SU-DHL-6 (cell line): ENCODE measurements around the gene TTBK2.
A peak's percentile ranks its signal among the peaks of the same experiment; 100 is the strongest.
"Not testable (repeated sequence)": the region's sequence is repeated elsewhere in the genome, so short reads cannot be mapped to it uniquely, and the experiment has no call there.

Experiments used
- H2AFZ ChIP-seq: fragments of 200-600 bp; sonication (generic); 2 replicates; pipeline ENCODE4 v1.6.1; 2014; ENCODE audit warnings: low read depth, mild to moderate bottlenecking, moderate library complexity, mixed read lengths, antibody characterized with exemption, low read length; ENCODE audit not compliant: severe bottlenecking
- H3F3A ChIP-seq: fragments of 200-600 bp; shearing (Covaris generic); 2 replicates; pipeline ENCODE4 v1.6.0; 2016; ENCODE audit warnings: antibody characterized with exemption, mild to moderate bottlenecking; ENCODE audit not compliant: insufficient read depth
- H3K27ac ChIP-seq: fragments of 200-600 bp; sonication (generic); 2 replicates; pipeline ENCODE4 v1.5.1; 2016; ENCODE audit warnings: low read depth, mild to moderate bottlenecking, low read length, moderate library complexity, mixed read lengths
- H3K27me3 ChIP-seq: fragments of 200-600 bp; sonication (generic), shearing (Covaris generic); 2 replicates; pipeline ENCODE4 v1.6.0; 2014; ENCODE audit warnings: mild to moderate bottlenecking, low read length
- H3K36me3 ChIP-seq: fragments of 200-600 bp; sonication (generic); 2 replicates; pipeline ENCODE4 v1.6.1; 2014; ENCODE audit warnings: mild to moderate bottlenecking, low read length, mixed read lengths
- H3K4me2 ChIP-seq: fragments of 300-600, 200-600 bp; shearing (Covaris generic), sonication (generic); 2 replicates; pipeline ENCODE4 v1.6.0; 2014; ENCODE audit warnings: low read length, low read depth, mild to moderate bottlenecking; ENCODE audit not compliant: poor library complexity, severe bottlenecking
- H3K4me3 ChIP-seq: fragments of 200-600 bp; sonication (generic); 2 replicates; pipeline ENCODE4 v1.5.1; 2014; ENCODE audit warnings: antibody characterized with exemption, low read length, mild to moderate bottlenecking, mixed read lengths; ENCODE audit not compliant: insufficient read depth, poor library complexity, severe bottlenecking
- H3K79me2 ChIP-seq: fragments of 200-600 bp; sonication (generic); 2 replicates; pipeline ENCODE4 v1.6.1; 2014; ENCODE audit warnings: mild to moderate bottlenecking, low read length, moderate library complexity; ENCODE audit not compliant: insufficient read depth
- H3K9ac ChIP-seq: fragments of 200-600 bp; sonication (generic); 2 replicates; pipeline ENCODE4 v1.7.0; 2014; ENCODE audit warnings: mild to moderate bottlenecking, low read length
- H3K9me2 ChIP-seq: fragments of 200-600 bp; sonication (generic); replicated peaks from 2 replicates; pipeline ENCODE4 v1.6.1; 2014; ENCODE audit warnings: low read length; ENCODE audit not compliant: insufficient read depth
- H3K9me3 ChIP-seq: fragments of 200-600 bp; sonication (generic); 2 replicates; pipeline ENCODE4 v1.6.1; 2014; ENCODE audit warnings: low read length, mixed read lengths; ENCODE audit not compliant: insufficient read depth
- H4K20me1 ChIP-seq: fragments of 200-600 bp; sonication (generic); 2 replicates; pipeline ENCODE4 v1.6.1; 2014; ENCODE audit warnings: low read depth, mild to moderate bottlenecking, antibody characterized with exemption, low read length, moderate library complexity, mixed read lengths
- CTCF ChIP-seq: fragments of 200-600 bp; sonication (generic); IDR thresholded peaks from one replicate; pipeline ENCODE4 v1.5.1; 2017; ENCODE audit warnings: antibody characterized with exemption, mild to moderate bottlenecking, low read length, moderate library complexity; ENCODE audit not compliant: insufficient read depth, poor library complexity, severe bottlenecking
- EZH2phosphoT487 ChIP-seq: fragments of 200-600 bp; sonication (generic), shearing (Covaris generic); conservative IDR thresholded peaks from 2 replicates; pipeline ENCODE4 v1.6.1; 2018; ENCODE audit warnings: mild to moderate bottlenecking, antibody characterized with exemption, low read length, moderate library complexity, mixed read lengths

Gene TTBK2

DNA sequence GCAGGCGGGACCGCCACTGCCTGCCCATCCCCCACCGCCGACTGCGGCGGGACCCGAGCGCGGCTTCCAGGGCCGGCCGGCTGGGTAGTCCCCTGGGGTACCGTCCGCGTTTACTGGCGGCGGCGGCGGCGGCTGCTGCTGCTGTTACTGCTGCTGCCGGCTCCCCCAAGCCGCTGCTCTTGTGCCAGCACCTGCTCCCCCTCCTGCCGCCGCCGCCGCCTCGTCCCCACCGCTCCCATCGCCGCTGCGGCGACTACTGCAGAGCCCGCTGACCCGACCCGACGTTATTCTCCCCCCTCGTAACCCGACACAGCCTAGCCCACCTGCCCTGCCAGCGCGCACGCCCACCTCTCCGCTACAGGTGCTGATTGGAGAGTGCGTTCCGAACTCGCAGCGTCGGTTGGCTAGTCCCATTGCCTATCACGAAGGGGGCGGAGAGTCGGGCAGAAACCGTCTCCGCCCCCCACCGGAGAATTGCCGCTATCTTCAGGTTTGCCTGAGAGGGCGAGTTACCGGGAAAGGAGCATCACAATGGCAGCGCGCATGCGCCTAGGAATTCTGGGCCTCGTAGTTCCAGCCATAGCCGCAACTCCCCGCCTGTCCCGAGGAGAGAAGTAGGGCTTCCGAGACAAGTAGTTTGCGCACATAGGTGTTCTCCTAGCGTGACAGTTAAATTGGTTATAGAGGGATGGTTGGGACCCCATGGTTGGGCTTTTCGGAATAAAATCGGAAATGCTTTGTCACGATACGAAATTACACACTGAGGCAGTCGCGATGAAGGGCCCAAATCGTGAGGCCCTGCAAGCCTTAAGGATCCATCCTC lies at the start of gene TTBK2:
Gene TTBK2, minus strand, starts transcription at position 260 of the 823 bp plus-strand sequence. CDS start 42,161 bp downstream, outside the sequence.
- H3K4me2 ChIP-seq = peak within 1 kb of the TSS; percentile 71
- H3K36me3 ChIP-seq = 0 out of 2 replicates have a peak, but pooled peaks cover 2% of the 10 kb centered on the region
- peaks cover 12% of the 10 kb centered on the region; the same call in 1 of the 2 replicates for H4K20me1 ChIP-seq
- no peak for TF ChIP-seq EZH2phosphoT487
- H3K9me3 ChIP-seq = no peaks in the 10 kb centered on the region
- peak within 1 kb of the TSS; percentile 62 for H3K9ac ChIP-seq
- peaks cover 17% of the 10 kb centered on the region; the same call in 1 of the 2 replicates for H3F3A ChIP-seq
- peak within 1 kb of the TSS; percentile 88 for H2AFZ ChIP-seq
- H3K9me2 ChIP-seq = no peaks in the 10 kb centered on the region
- peaks cover 5% of the 10 kb centered on the region; the same call in 1 of the 2 replicates for H3K79me2 ChIP-seq
- no peak within 1 kb of the TSS for H3K27ac ChIP-seq
- peak within 1 kb of the TSS; percentile 63 for H3K4me3 ChIP-seq
- no peaks in the 10 kb centered on the region for H3K27me3 ChIP-seq

GRCh38 chr15:42964476-42964875 lies 43.9 kb upstream of the TTBK2 start:
- H3K4me3 ChIP-seq = no peak overlapping the region
- H3F3A ChIP-seq = no peaks in the 10 kb centered on the region; the same call in 1 of the 2 replicates
- H3K79me2 ChIP-seq = no peaks in the 10 kb centered on the region
- H2AFZ ChIP-seq = no peak overlapping the region
- no peaks in the 10 kb centered on the region for H3K9me3 ChIP-seq
- H3K9me2 ChIP-seq = no peaks in the 10 kb centered on the region
- no peak overlapping the region for H3K4me2 ChIP-seq
- H3K9ac ChIP-seq = no peak overlapping the region
- no peaks in the 10 kb centered on the region for H4K20me1 ChIP-seq
- H3K27ac ChIP-seq = no peak overlapping the region
- TF ChIP-seq CTCF (no peak), EZH2phosphoT487 (no peak)
- H3K36me3 ChIP-seq = peaks cover 20% of the 10 kb centered on the region
- H3K27me3 ChIP-seq = no peaks in the 10 kb centered on the region

- H3F3A ChIP-seq = no peaks in the 10 kb centered on the region
- H4K20me1 ChIP-seq = no peaks in the 10 kb centered on the region
- H3K36me3 ChIP-seq = peaks cover 21% of the 10 kb centered on the region; the same call in 1 of the 2 replicates
- no peak overlapping the region for H3K27ac ChIP-seq
- no peak overlapping the region for H3K9ac ChIP-seq
- H3K79me2 ChIP-seq = no peaks in the 10 kb centered on the region
- H3K9me2 ChIP-seq = no peaks in the 10 kb centered on the region
- H2AFZ ChIP-seq = no peak overlapping the region
- no peak overlapping the region for H3K4me2 ChIP-seq
- no peaks in the 10 kb centered on the region for H3K9me3 ChIP-seq
- no peak overlapping the region for H3K4me3 ChIP-seq
- H3K27me3 ChIP-seq = no peaks in the 10 kb centered on the region
- TF ChIP-seq CTCF (no peak), EZH2phosphoT487 (no peak)
Observed at GRCh38 chr15:42955518-42955917, 34.9 kb upstream of the TTBK2 start.

DNA sequence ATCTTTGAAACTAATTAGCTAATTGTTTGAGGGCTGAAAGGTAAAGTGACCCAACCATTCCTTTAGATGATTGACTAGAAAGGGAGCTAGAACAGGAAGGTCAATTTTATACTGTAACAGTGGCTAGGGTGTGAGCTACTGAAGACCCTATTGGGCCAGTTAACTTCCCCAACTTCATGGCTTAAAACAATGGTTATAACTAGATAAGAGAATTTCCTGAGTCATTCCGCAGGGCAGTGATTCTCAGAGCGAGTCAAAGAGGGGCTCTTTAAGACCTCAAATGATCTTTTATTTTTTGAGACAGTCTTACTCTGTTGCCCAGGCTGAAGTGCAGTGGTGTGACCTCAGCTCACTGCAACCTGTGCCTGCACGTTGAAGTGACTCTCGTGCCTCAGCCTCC lies 33.7 kb upstream of the TTBK2 start:
- Histone ChIP-seq H3K4me3 (no peak overlapping the region), H3K4me2 (no peak overlapping the region), H3F3A (no peaks in the 10 kb centered on the region), H3K36me3 (peaks cover 19% of the 10 kb centered on the region; the same call in 1 of the 2 replicates), H2AFZ (no peak overlapping the region), H3K9ac (no peak overlapping the region), H4K20me1 (no peaks in the 10 kb centered on the region), H3K27me3 (no peaks in the 10 kb centered on the region), H3K27ac (no peak overlapping the region), H3K9me3 (no peaks in the 10 kb centered on the region), H3K79me2 (no peaks in the 10 kb centered on the region), H3K9me2 (no peaks in the 10 kb centered on the region)
- TF ChIP-seq CTCF (no peak), EZH2phosphoT487 (no peak)

GRCh38 chr15:42948898-42949297 lies 28.3 kb upstream of the TTBK2 start:
- not testable (repeated sequence) for H3K27me3 ChIP-seq, H3K4me3 ChIP-seq, H4K20me1 ChIP-seq, H3K9me2 ChIP-seq, H3F3A ChIP-seq, H3K9ac ChIP-seq, H3K79me2 ChIP-seq, H2AFZ ChIP-seq, H3K27ac ChIP-seq, H3K9me3 ChIP-seq, H3K4me2 ChIP-seq
- H3K36me3 ChIP-seq = peaks cover 17% of the 10 kb centered on the region; the same call in 1 of the 2 replicates
